ENCODE data around the gene TLX2. TPM values are rescaled to one million over a fixed set of nuclear protein-coding genes. Genes with fewer than 3 reads are reported as not detected.

Gene TLX2
- total and polyA plus RNA-seq, 4 donors: not detected

GRCh38 chr2:74532222-74532621 is 18.0 kb downstream of the TLX2 start:
- no peak overlapping the region for H3K4me3 ChIP-seq (ENCODE audit: low read depth in 1 of 3, low read length in 3 of 3)
- peaks cover 8 to 26% (median 19%) of the 10 kb centered on the region in 4 donors for H3K4me1 ChIP-seq (ENCODE audit: control insufficient read depth in 4 of 4, insufficient read depth in 4 of 4, low read length in 3 of 4)
- DNase-seq (ENCODE audit: low spot score): no peak
- TF ChIP-seq MAX (IDR thresholded peaks at IDR 0.05) (no peak), YY1 (IDR thresholded peaks at IDR 0.05) (no peak), ATF3 (IDR thresholded peaks at IDR 0.05) (no peak), CTCF (IDR thresholded peaks at IDR 0.05; ENCODE audit: low read depth, low read length, missing input control) (peak; percentile 50), RAD21 (IDR thresholded peaks at IDR 0.05) (peak; percentile 87 to 89), GABPA (IDR thresholded peaks at IDR 0.05 in 1 of 2, conservative IDR thresholded peaks at IDR 0.05 in 1 of 2) (peak in 1 of 2 donors; percentile 16), SP1 (IDR thresholded peaks at IDR 0.05) (no peak), FOXA2 (IDR thresholded peaks at IDR 0.05) (peak; percentile 37), EGR1 (IDR thresholded peaks at IDR 0.05; ENCODE audit: low read depth in 2 of 2) (no peak)
- no peaks in the 10 kb centered on the region for H3K9me3 ChIP-seq (ENCODE audit: control insufficient read depth in 4 of 4, low read length in 3 of 4)
- H3K9ac ChIP-seq (ENCODE audit: low read depth in 1 of 2, low read length in 2 of 2): no peak overlapping the region
- H3K27me3 ChIP-seq (ENCODE audit: control insufficient read depth in 4 of 4, insufficient read depth in 4 of 4, low read length in 3 of 4): no peaks in the 10 kb centered on the region
- H3K27ac ChIP-seq (ENCODE audit: low read depth in 1 of 2, low read length in 2 of 2): no peak overlapping the region
- H3K36me3 ChIP-seq (ENCODE audit: control insufficient read depth in 4 of 4, insufficient read depth in 3 of 4, low read depth in 1 of 4, low read length in 3 of 4): peaks cover under 1 to 10% (median 3%) of the 10 kb centered on the region in 4 donors

GRCh38 chr2:74533464-74533863 is 19.2 kb downstream of the TLX2 start:
- Histone ChIP-seq H3K27me3 (ENCODE audit: control insufficient read depth in 4 of 4, insufficient read depth in 4 of 4, low read length in 3 of 4) (no peaks in the 10 kb centered on the region), H3K27ac (ENCODE audit: low read depth in 1 of 2, low read length in 2 of 2) (no peak overlapping the region), H3K4me3 (ENCODE audit: low read depth in 1 of 3, low read length in 3 of 3) (no peak overlapping the region), H3K4me1 (ENCODE audit: control insufficient read depth in 4 of 4, insufficient read depth in 4 of 4, low read length in 3 of 4) (peaks cover 4 to 17% (median 13%) of the 10 kb centered on the region in 4 donors), H3K9me3 (ENCODE audit: control insufficient read depth in 4 of 4, low read length in 3 of 4) (no peaks in the 10 kb centered on the region), H3K36me3 (ENCODE audit: control insufficient read depth in 4 of 4, insufficient read depth in 3 of 4, low read depth in 1 of 4, low read length in 3 of 4) (peaks cover 0 to 6% (median 0%) of the 10 kb centered on the region in 4 donors), H3K9ac (ENCODE audit: low read depth in 1 of 2, low read length in 2 of 2) (no peak overlapping the region)
- WGBS: 86% methylated on average over 4 of the region's 4 CpGs
- no peak for DNase-seq (ENCODE audit: low spot score)
- TF ChIP-seq HNF4G (IDR thresholded peaks at IDR 0.05) (no peak), ZBTB33 (IDR thresholded peaks at IDR 0.05) (no peak), YY1 (IDR thresholded peaks at IDR 0.05) (no peak)

GRCh38 chr2:74534411-74534810 is 20.2 kb downstream of the TLX2 start:
- Histone ChIP-seq H3K27ac (ENCODE audit: low read depth in 1 of 2, low read length in 2 of 2) (no peak overlapping the region), H3K9ac (ENCODE audit: low read depth in 1 of 2, low read length in 2 of 2) (no peak overlapping the region), H3K27me3 (ENCODE audit: control insufficient read depth in 4 of 4, insufficient read depth in 4 of 4, low read length in 3 of 4) (no peaks in the 10 kb centered on the region), H3K4me1 (ENCODE audit: control insufficient read depth in 4 of 4, insufficient read depth in 4 of 4, low read length in 3 of 4) (peaks cover 2 to 10% (median 7%) of the 10 kb centered on the region in 4 donors), H3K9me3 (ENCODE audit: control insufficient read depth in 4 of 4, low read length in 3 of 4) (no peaks in the 10 kb centered on the region), H3K4me3 (ENCODE audit: low read depth in 1 of 3, low read length in 3 of 3) (no peak overlapping the region), H3K36me3 (ENCODE audit: control insufficient read depth in 4 of 4, insufficient read depth in 3 of 4, low read depth in 1 of 4, low read length in 3 of 4) (peaks cover 0 to 6% (median 0%) of the 10 kb centered on the region in 4 donors)
- no peak for DNase-seq (ENCODE audit: low spot score)
- 85% methylated on average over 12 of the region's 12 CpGs for WGBS
- TF ChIP-seq CTCF (IDR thresholded peaks at IDR 0.05; ENCODE audit: low read depth, low read length, missing input control) (no peak), FOXA1 (IDR thresholded peaks at IDR 0.05) (no peak), TAF1 (conservative IDR thresholded peaks at IDR 0.05) (no peak), YY1 (IDR thresholded peaks at IDR 0.05) (no peak), EGR1 (IDR thresholded peaks at IDR 0.05; ENCODE audit: low read depth in 2 of 2) (no peak), HNF4G (IDR thresholded peaks at IDR 0.05) (no peak), RXRA (IDR thresholded peaks at IDR 0.05) (no peak)

Measured in liver (tissue), 9 donors.